Memory B cell (primary cell): Measurements from ENCODE around the gene CSH2.

Source experiments
- ATAC-seq: fragments of 150-1000 bp; cut with Tn5 transposase; 2 replicates; pipeline ENCODE4 v1.10.0; 2021; ENCODE audit warnings: low read depth, mild to moderate bottlenecking, moderate library complexity
- DNase-seq, 2 donors: peaks; one replicate each; pipeline ENCODE4 v3.0.0; 2022; ENCODE audit warnings: low spot score in 2 of 2
- H3K27ac Mint-ChIP-seq: one replicate; pipeline ENCODE4 v1.8.0; 2022; ENCODE audit warnings: mild to moderate bottlenecking, moderate library complexity, mixed read lengths
- H3K27me3 Mint-ChIP-seq: one replicate; pipeline ENCODE4 v1.8.0; 2022; ENCODE audit warnings: mixed read lengths
- H3K36me3 Mint-ChIP-seq: one replicate; pipeline ENCODE4 v1.8.0; 2022; ENCODE audit warnings: mild to moderate bottlenecking, mixed read lengths
- H3K4me1 Mint-ChIP-seq: one replicate; pipeline ENCODE4 v1.8.0; 2022; ENCODE audit warnings: mixed read lengths
- H3K4me3 Mint-ChIP-seq: one replicate; pipeline ENCODE4 v1.8.0; 2022; ENCODE audit warnings: mild to moderate bottlenecking, moderate library complexity, mixed read lengths
- H3K9me3 Mint-ChIP-seq: one replicate; pipeline ENCODE4 v1.8.0; 2022; ENCODE audit warnings: mixed read lengths

Gene CSH2

DNA sequence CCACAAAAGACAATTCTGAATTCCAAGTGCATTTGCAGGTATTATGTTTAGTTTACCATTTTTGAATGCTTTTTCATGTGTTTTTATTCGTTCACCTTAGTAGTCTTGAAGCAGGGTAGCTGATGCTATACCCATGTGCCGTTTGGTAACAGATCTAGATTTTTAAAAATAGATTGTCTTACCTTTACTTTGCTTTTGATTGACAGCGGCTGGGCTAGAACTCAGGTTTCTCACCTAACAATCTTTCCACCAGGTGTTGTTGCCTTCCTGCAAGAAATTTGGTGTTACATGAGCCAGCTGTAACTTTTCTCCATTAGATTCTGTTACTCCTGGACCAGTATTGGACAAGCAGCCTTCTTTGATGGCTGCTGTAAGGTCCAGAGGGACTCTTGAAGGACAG, 44.5 kb downstream of the CSH2 start:
- DNase-seq: no peak
- H3K36me3 Mint-ChIP-seq: peaks cover 33% of the 10 kb centered on the region
- no peak for ATAC-seq
- H3K4me1 Mint-ChIP-seq: peaks cover 27% of the 10 kb centered on the region
- H3K27ac Mint-ChIP-seq: no peak overlapping the region
- H3K4me3 Mint-ChIP-seq: no peak overlapping the region
- no peaks in the 10 kb centered on the region for H3K27me3 Mint-ChIP-seq
- no peaks in the 10 kb centered on the region for H3K9me3 Mint-ChIP-seq

DNA sequence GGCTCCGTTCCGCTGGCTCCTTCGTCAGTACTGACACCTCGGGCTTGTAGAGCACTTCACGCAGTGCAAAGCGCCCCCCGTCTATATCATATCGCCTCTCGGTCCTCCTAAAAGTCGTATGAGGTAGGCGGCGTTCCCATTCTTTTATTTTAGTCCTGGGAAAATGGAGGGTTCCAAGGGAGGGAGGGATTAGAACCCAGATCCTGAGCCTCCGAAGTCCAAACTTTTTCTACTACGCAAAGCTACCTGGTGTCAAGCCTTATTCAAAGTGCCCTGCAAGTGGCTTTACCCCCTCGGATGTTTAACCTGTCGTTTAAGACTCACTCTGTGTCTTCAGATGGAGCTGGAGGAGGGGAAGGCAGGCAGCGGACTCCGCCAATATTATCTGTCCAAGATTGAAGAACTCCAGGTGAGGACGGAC, 45.7 kb downstream of the CSH2 start:
- Mint-ChIP-seq H3K9me3 (no peaks in the 10 kb centered on the region), H3K4me3 (peak overlapping the region; percentile 93), H3K27me3 (no peaks in the 10 kb centered on the region), H3K4me1 (peaks cover 29% of the 10 kb centered on the region), H3K36me3 (peaks cover 34% of the 10 kb centered on the region), H3K27ac (peak overlapping the region; percentile 99)
- ATAC-seq (no peak), DNase-seq (no peak)

GRCh38 chr17:63827002-63827800, 46.3 kb downstream of the CSH2 start, which contains the start of the genes FTSJ3 and PSMC5:
FTSJ3 (minus strand) TSS chr17:63827663; CDS start chr17:63826902, 761 bp downstream.
PSMC5 (plus strand) TSS chr17:63827431; CDS start chr17:63827491, 60 bp downstream.
- peak within 1 kb of the TSS; percentile 99 for H3K27ac Mint-ChIP-seq
- no peaks in the 10 kb centered on the region for H3K9me3 Mint-ChIP-seq
- H3K36me3 Mint-ChIP-seq: peaks cover 28% of the 10 kb centered on the region
- peak within 1 kb of the TSS; percentile 93 for H3K4me3 Mint-ChIP-seq
- peak; percentile 94 for ATAC-seq
- H3K4me1 Mint-ChIP-seq: peaks cover 31% of the 10 kb centered on the region
- no peaks in the 10 kb centered on the region for H3K27me3 Mint-ChIP-seq
- DNase-seq: peak; percentile 85 to 93

DNA sequence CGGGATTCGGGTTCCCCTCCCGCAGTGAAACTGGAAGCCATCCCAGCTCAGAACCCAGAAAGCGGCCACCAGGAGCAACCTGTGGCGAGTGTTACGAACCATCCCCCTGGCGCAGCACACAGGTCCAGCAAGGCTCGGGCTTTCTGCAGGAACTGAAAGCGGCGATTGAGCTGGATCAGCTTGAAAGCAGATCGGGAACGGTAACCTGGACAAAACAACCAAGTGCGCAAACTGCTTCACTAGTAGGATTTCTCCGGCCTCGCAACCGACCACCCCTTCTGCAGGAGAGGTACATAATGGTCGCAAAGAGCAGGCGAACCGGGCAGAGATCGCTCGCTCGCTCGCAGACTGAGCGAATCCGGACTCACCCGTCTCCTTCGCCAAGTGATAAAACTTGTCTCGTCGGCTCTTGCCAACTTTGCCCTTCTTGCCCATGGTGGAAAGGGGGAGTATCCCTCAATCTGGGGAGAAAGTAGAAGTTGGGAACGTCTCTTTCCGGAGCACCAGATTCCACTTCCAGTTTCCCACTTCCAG, 46.9 kb downstream of the CSH2 start:
- ATAC-seq: peak; percentile 1
- Mint-ChIP-seq H3K9me3 (no peaks in the 10 kb centered on the region), H3K4me3 (peak overlapping the region; percentile 93), H3K27ac (peak overlapping the region; percentile 99), H3K27me3 (no peaks in the 10 kb centered on the region), H3K36me3 (peaks cover 28% of the 10 kb centered on the region), H3K4me1 (peaks cover 34% of the 10 kb centered on the region)
- DNase-seq: no peak

DNA sequence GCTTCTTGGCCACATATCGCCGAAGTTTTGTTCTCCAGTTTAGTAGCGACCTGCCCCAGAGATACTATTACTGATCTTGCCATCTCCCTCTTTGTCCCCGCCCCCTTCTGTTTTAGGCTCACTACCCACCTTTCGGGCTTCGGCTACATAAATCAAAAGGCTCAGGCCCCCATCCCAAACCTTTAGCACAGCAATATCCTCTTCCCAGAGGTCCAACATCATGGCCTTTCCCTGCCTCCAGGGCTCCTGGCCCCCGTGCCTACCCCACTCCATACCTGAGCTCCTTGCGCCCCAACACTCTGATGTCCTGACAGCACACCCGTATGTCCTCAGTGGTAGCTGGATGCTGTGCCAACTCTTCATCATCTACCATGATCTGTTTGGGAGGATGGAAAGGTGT, 49.1 kb downstream of the CSH2 start:
- Mint-ChIP-seq H3K36me3 (peaks cover 28% of the 10 kb centered on the region), H3K9me3 (no peaks in the 10 kb centered on the region), H3K27ac (peak overlapping the region; percentile 80), H3K4me1 (peaks cover 42% of the 10 kb centered on the region), H3K27me3 (no peaks in the 10 kb centered on the region), H3K4me3 (peak overlapping the region; percentile 15)
- DNase-seq (no peak), ATAC-seq (no peak)

DNA sequence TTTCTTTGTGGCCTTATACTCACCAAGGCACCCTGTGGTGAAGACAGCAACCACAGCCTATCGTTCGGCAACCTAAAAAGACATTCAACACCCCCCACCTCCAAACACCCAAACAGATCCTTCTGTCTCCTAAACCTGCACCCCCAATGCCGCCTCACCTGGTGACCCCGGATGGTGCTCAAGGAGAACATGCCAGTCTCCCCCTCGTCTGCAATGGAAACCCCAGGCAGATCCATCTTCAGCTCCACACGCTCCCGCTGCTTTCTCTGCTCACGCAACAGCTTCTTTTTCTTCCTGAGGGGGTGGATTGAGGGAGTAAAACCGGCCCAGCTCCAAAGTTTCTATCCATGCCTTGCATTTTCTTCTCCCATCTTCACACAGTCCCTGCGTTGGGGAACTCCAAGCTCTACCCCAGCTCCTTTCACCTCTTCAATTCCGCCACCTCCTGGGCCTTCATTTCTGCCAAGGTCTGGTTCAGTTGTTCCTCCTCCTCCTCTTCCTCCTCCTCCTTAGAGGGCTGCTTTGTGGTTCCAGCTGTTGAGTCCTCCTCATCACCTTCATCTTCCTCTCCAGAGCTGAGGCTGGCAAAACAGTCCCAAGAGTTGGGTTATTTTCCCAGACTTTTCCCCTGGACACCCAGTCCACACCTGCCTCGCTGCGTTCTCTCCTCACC, 49.7 kb downstream of the CSH2 start:
- ATAC-seq (no peak), DNase-seq (no peak)
- peak overlapping the region; percentile 15 for H3K4me3 Mint-ChIP-seq
- H3K36me3 Mint-ChIP-seq: peaks cover 31% of the 10 kb centered on the region
- no peaks in the 10 kb centered on the region for H3K9me3 Mint-ChIP-seq
- peaks cover 45% of the 10 kb centered on the region for H3K4me1 Mint-ChIP-seq
- H3K27ac Mint-ChIP-seq: peak overlapping the region; percentile 80
- H3K27me3 Mint-ChIP-seq: no peaks in the 10 kb centered on the region

DNA sequence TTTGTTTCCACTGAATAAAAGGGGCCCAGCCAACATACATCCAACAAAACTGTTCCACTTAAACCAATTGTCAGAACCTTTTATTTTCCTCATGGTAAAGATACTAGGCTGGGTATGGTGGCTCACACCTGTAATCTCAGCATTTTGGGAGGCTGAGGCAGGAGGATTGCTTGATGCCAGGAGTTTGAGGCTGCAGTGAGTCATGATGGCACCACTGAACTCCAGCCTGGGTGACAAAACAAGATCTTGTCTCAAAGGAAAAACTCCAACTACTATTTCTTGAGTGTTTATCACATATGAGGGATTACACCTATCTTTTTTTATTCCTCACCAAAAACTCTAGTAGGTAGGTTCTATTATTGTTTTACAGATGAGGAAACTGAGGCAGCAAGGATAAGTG, 50.9 kb downstream of the CSH2 start:
- Mint-ChIP-seq H3K36me3 (peaks cover 39% of the 10 kb centered on the region), H3K27ac (peak overlapping the region; percentile 24), H3K27me3 (no peaks in the 10 kb centered on the region), H3K4me1 (peaks cover 39% of the 10 kb centered on the region), H3K4me3 (no peak overlapping the region), H3K9me3 (no peaks in the 10 kb centered on the region)
- no peak for DNase-seq
- no peak for ATAC-seq
